HEK293 (cell line): Measurements from ENCODE around the gene NBPF19.
"Not testable (repeated sequence)": the region's sequence is repeated elsewhere in the genome, so short reads cannot be mapped to it uniquely, and the experiment has no call there.

Experiments
- CTCF ChIA-PET: fragments of 350-600 bp; formaldehyde crosslinking; extraction: SDS; loops from one replicate; lab custom pipeline; 2021; ENCODE audit warnings: antibody characterized with exemption; lab: Yijun Ruan, JAX
- POLR2A ChIA-PET: fragments of 300-600 bp; formaldehyde crosslinking; extraction: SDS; loops from one replicate; lab custom pipeline; 2020; ENCODE audit warnings: antibody characterized with exemption, inconsistent platforms; lab: Yijun Ruan, JAX
- H3K27ac ChIP-seq: fragments of 200-500 bp; sonication (Bioruptor generic); 2 replicates; pipeline ENCODE4 v1.5.1; 2014; ENCODE audit warnings: low read depth, low read length, control low read depth, inconsistent platforms; ENCODE audit errors: extremely low read depth
- H3K36me3 ChIP-seq, 2 experiments: fragments of 200-500 bp in 1 of 2; sonication (Bioruptor generic) in 1 of 2; 1 replicate in 1 of 2; 2 replicates in 1 of 2; pipeline ENCODE4 v1.5.1; 2014 to 2017; ENCODE audit warnings: inconsistent platforms in 2 of 2, low read length in 2 of 2; ENCODE audit not compliant: control insufficient read depth in 2 of 2, insufficient read depth in 1 of 2
- H3K4me1 ChIP-seq: fragments of 200-500 bp; sonication (Bioruptor generic); 2 replicates; pipeline ENCODE4 v1.5.1; 2014; ENCODE audit warnings: mild to moderate bottlenecking, low read length, inconsistent platforms; ENCODE audit not compliant: control insufficient read depth, insufficient read depth
- H3K4me3 ChIP-seq: 2 replicates; pipeline ENCODE4 v1.5.1; 2011; ENCODE audit warnings: low read depth, mild to moderate bottlenecking, control low read depth, low read length, moderate library complexity
- H3K9me3 ChIP-seq: fragments of 200-500 bp; sonication (Bioruptor generic); 2 replicates; pipeline ENCODE4 v1.5.1; 2014; ENCODE audit warnings: low read depth, low read length, inconsistent platforms; ENCODE audit not compliant: control insufficient read depth, insufficient read depth
- BCL11A ChIP-seq: fragments of 450-650 bp; formaldehyde crosslinking; IDR thresholded peaks from 2 replicates; pipeline ENCODE4 v1.5.1; 2016; ENCODE audit warnings: low read depth, missing biosample characterization, missing genetic modification characterization
- CTCF ChIP-seq: fragments of 450-650 bp; formaldehyde crosslinking; IDR thresholded peaks from 2 replicates; pipeline ENCODE4 v1.5.1; 2016; ENCODE audit warnings: missing biosample characterization, missing genetic modification characterization
- GLIS2 ChIP-seq: fragments of 450-650 bp; formaldehyde crosslinking; IDR thresholded peaks from 2 replicates; pipeline ENCODE4 v1.5.1; 2016; ENCODE audit warnings: missing biosample characterization, missing genetic modification characterization
- KLF1 ChIP-seq: fragments of 450-650 bp; formaldehyde crosslinking; IDR thresholded peaks from 2 replicates; pipeline ENCODE4 v1.5.1; 2016; ENCODE audit warnings: missing biosample characterization, missing genetic modification characterization
- PRDM1 ChIP-seq: fragments of 450-650 bp; formaldehyde crosslinking; IDR thresholded peaks from 2 replicates; pipeline ENCODE4; 2016; ENCODE audit warnings: missing biosample characterization, missing genetic modification characterization
- SP3 ChIP-seq: fragments of 450-650 bp; formaldehyde crosslinking; IDR thresholded peaks from 2 replicates; pipeline ENCODE4 v1.5.1; 2016; ENCODE audit warnings: missing biosample characterization, missing genetic modification characterization
- ZBTB20 ChIP-seq: fragments of 450-650 bp; formaldehyde crosslinking; IDR thresholded peaks from 2 replicates; pipeline ENCODE4 v1.5.1; 2016; ENCODE audit warnings: missing biosample characterization, missing genetic modification characterization
- ZBTB21 ChIP-seq: fragments of 450-650 bp; formaldehyde crosslinking; IDR thresholded peaks from 2 replicates; pipeline ENCODE4 v1.5.1; 2017; ENCODE audit warnings: missing biosample characterization, missing genetic modification characterization
- ZFP37 ChIP-seq: fragments of 450-650 bp; formaldehyde crosslinking; IDR thresholded peaks from 2 replicates; pipeline ENCODE4 v1.5.1; 2016; ENCODE audit warnings: missing biosample characterization, missing genetic modification characterization
- ZNF146 ChIP-seq: fragments of 450-650 bp; formaldehyde crosslinking; IDR thresholded peaks from 2 replicates; pipeline ENCODE4 v1.5.1; 2016; ENCODE audit warnings: missing biosample characterization, missing genetic modification characterization
- ZNF2 ChIP-seq: fragments of 450-650 bp; formaldehyde crosslinking; IDR thresholded peaks from 2 replicates; pipeline ENCODE4 v1.5.1; 2016; ENCODE audit warnings: missing biosample characterization, missing genetic modification characterization
- ZNF324 ChIP-seq: fragments of 450-650 bp; formaldehyde crosslinking; IDR thresholded peaks from 2 replicates; pipeline ENCODE4 v1.5.1; 2016; ENCODE audit warnings: missing biosample characterization, missing genetic modification characterization
- ZNF366 ChIP-seq: fragments of 450-650 bp; formaldehyde crosslinking; conservative IDR thresholded peaks from 2 replicates; pipeline ENCODE4 v1.5.1; 2016; ENCODE audit warnings: missing biosample characterization, missing genetic modification characterization
- ZNF639 ChIP-seq: fragments of 450-650 bp; formaldehyde crosslinking; IDR thresholded peaks from 2 replicates; pipeline ENCODE4 v1.5.1; 2016; ENCODE audit warnings: missing biosample characterization, missing genetic modification characterization
- ZNF76 ChIP-seq: fragments of 450-650 bp; formaldehyde crosslinking; IDR thresholded peaks from 2 replicates; pipeline ENCODE4; 2016; ENCODE audit warnings: low read depth, missing biosample characterization, missing genetic modification characterization, borderline replicate concordance
- ZNF843 ChIP-seq: fragments of 450-650 bp; formaldehyde crosslinking; IDR thresholded peaks from 2 replicates; pipeline ENCODE4 v1.5.1; 2016; ENCODE audit warnings: missing biosample characterization, missing genetic modification characterization
- TF ChIP-seq, protein P1 (sequence below): fragments of 450-650 bp; formaldehyde crosslinking; IDR thresholded peaks from 2 replicates; pipeline ENCODE4 v1.5.1; 2016; ENCODE audit warnings: missing biosample characterization, missing genetic modification characterization
- TF ChIP-seq, protein P2 (sequence below): fragments of 450-650 bp; formaldehyde crosslinking; IDR thresholded peaks from 2 replicates; pipeline ENCODE4 v1.5.1; 2016; ENCODE audit warnings: missing biosample characterization, missing genetic modification characterization

The NBPF19 gene

GRCh38 chr1:149558350-149558825 is 83.5 kb downstream of the NBPF19 start (continued):
- TF ChIP-seq, protein P1, sequence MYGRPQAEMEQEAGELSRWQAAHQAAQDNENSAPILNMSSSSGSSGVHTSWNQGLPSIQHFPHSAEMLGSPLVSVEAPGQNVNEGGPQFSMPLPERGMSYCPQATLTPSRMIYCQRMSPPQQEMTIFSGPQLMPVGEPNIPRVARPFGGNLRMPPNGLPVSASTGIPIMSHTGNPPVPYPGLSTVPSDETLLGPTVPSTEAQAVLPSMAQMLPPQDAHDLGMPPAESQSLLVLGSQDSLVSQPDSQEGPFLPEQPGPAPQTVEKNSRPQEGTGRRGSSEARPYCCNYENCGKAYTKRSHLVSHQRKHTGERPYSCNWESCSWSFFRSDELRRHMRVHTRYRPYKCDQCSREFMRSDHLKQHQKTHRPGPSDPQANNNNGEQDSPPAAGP (tag by site-specific recombination), result peak; percentile 78; the same call in 1 of the 2 replicates
- TF ChIP-seq SP3 (tag by site-specific recombination), result peak; percentile 45; the same call in 1 of the 2 replicates
- TF ChIP-seq ZNF639 (tag by site-specific recombination), result peak; percentile 39; the same call in 1 of the 2 replicates
- TF ChIP-seq ZBTB21 (tag by site-specific recombination), result peak; percentile 16; the same call in 1 of the 2 replicates
- TF ChIP-seq KLF1 (tag by site-specific recombination), result 0 out of 2 replicates have a peak, but pooled peaks have one; percentile 23
- TF ChIP-seq CTCF (tag by site-specific recombination), result peak; percentile 55; the same call in 1 of the 2 replicates
- peak; percentile 70 for TF ChIP-seq ZBTB20 (tag by site-specific recombination)
- TF ChIP-seq ZNF324, result peak; percentile 73
- 0 out of 2 replicates have a peak, but pooled peaks have one; percentile 3 for TF ChIP-seq BCL11A (tag by site-specific recombination)
- peak; percentile 63 for TF ChIP-seq GLIS2 (tag by site-specific recombination)
- TF ChIP-seq ZNF843 (tag by site-specific recombination), result 0 out of 2 replicates have a peak, but pooled peaks have one; percentile 26
- peak; percentile 30; the same call in 1 of the 2 replicates for TF ChIP-seq ZNF76 (tag by site-specific recombination)
- TF ChIP-seq ZFP37, result peak; percentile 80
- TF ChIP-seq ZNF2 (tag by site-specific recombination), result peak; percentile 84; the same call in 1 of the 2 replicates

DNA sequence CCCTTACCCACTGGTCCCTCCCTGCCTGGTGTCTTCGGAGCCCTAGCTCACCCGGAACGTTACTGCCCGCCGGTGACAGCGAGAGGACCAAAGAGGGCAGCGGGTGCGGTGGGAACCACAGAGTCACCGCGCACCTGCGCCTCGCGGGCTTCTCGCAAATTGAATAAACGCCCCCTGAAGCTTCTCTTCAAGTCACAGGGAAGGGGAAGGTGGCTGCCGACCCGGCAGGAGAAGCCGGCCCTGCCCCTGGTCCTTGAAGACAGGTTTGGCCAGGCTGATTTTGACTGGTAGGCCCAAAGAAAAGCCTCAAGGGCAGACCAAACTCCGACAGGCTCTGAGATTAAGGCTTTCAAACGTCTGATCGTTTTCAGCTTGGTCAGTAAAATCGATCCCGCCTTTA is 87.0 kb downstream of the NBPF19 start:
- H3K4me1 ChIP-seq, H3K27ac ChIP-seq, H3K36me3 ChIP-seq, CTCF ChIA-PET, H3K9me3 ChIP-seq, H3K4me3 ChIP-seq, POLR2A ChIA-PET: not testable (repeated sequence)

DNA sequence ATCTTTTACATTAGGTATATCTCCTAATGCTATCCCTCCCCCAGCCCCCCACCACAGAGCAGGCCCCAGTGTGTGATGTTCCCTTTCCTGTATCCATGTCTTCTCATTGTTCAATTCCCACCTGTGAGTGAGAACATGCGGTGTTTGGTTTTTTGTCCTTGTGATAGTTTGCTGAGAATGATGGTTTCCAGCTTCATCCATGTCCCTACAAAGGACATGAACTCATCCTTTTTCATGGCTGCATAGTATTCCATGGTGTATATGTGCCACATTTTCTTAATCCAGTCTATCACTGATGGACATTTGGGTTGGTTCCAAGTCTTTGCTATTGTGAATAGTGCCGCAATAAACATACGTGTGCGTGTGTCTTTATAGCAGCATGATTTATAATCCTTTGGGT is 90.6 kb downstream of the NBPF19 start:
- POLR2A ChIA-PET, CTCF ChIA-PET, H3K4me1 ChIP-seq, H3K4me3 ChIP-seq, H3K9me3 ChIP-seq, H3K27ac ChIP-seq, H3K36me3 ChIP-seq: not testable (repeated sequence)
- TF ChIP-seq, protein P2, sequence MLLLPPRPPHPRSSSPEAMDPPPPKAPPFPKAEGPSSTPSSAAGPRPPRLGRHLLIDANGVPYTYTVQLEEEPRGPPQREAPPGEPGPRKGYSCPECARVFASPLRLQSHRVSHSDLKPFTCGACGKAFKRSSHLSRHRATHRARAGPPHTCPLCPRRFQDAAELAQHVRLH (tag by site-specific recombination), result 0 out of 2 replicates have a peak, but pooled peaks have one; percentile 17
- TF ChIP-seq ZNF146, result peak; percentile 91

- CTCF ChIA-PET, POLR2A ChIA-PET, H3K4me1 ChIP-seq, H3K36me3 ChIP-seq, H3K4me3 ChIP-seq, H3K27ac ChIP-seq, H3K9me3 ChIP-seq: not testable (repeated sequence)
- TF ChIP-seq PRDM1 (tag by site-specific recombination) (peak; percentile 56), ZNF366 (tag by site-specific recombination) (peak; percentile 72)
Observed at GRCh38 chr1:149572763-149573162, 97.9 kb downstream of the NBPF19 start.

GRCh38 chr1:149585592-149585991 is 110.7 kb downstream of the NBPF19 start:
- H3K27ac ChIP-seq, H3K4me1 ChIP-seq, CTCF ChIA-PET, H3K4me3 ChIP-seq, H3K36me3 ChIP-seq, POLR2A ChIA-PET, H3K9me3 ChIP-seq: not testable (repeated sequence)
